GM19455 (cell line): Measurements from ENCODE around the gene ZNRF3.
"Not testable (repeated sequence)": the region's sequence is repeated elsewhere in the genome, so short reads cannot be mapped to it uniquely, and the experiment has no call there.

Experiments used
- ATAC-seq: cut with Tn5 transposase; IDR thresholded peaks from one replicate; pipeline ENCODE4 v1.9.1; 2021; ENCODE audit not compliant: unreplicated experiment

Gene ZNRF3

GRCh38 chr22:29000641-29001040 is 117.3 kb downstream of the ZNRF3 start:
- ATAC-seq = no peak

GRCh38 chr22:29002603-29003002 is 119.2 kb downstream of the ZNRF3 start:
- ATAC-seq = no peak

GRCh38 chr22:29003552-29003951 is 120.2 kb downstream of the ZNRF3 start:
- ATAC-seq = no peak

- no peak for ATAC-seq
These were observed 120.7 kb downstream of the ZNRF3 start for GRCh38 chr22:29003975-29004646.

- ATAC-seq = no peak
These were observed 121.4 kb downstream of the ZNRF3 start for GRCh38 chr22:29004647-29005371.

- ATAC-seq = not testable (repeated sequence)
These were observed 122.4 kb downstream of the ZNRF3 start for GRCh38 chr22:29005754-29006153.

GRCh38 chr22:29006346-29006745 is 123.0 kb downstream of the ZNRF3 start:
- ATAC-seq = no peak

- ATAC-seq = no peak
These were observed 125.8 kb downstream of the ZNRF3 start for GRCh38 chr22:29009148-29009547.

GRCh38 chr22:29011240-29012100 is 128.1 kb downstream of the ZNRF3 start:
- no peak for ATAC-seq

- ATAC-seq = no peak
These were observed 128.7 kb downstream of the ZNRF3 start for GRCh38 chr22:29012101-29012433.

GRCh38 chr22:29012952-29013351 is 129.6 kb downstream of the ZNRF3 start:
- no peak for ATAC-seq

GRCh38 chr22:29014293-29014692 is 130.9 kb downstream of the ZNRF3 start:
- ATAC-seq = no peak

GRCh38 chr22:29014773-29015172 is 131.4 kb downstream of the ZNRF3 start:
- ATAC-seq = no peak

GRCh38 chr22:29016067-29016938 is 132.9 kb downstream of the ZNRF3 start:
- ATAC-seq = no peak

- ATAC-seq = no peak
These were observed 135.2 kb downstream of the ZNRF3 start for GRCh38 chr22:29018293-29019189.

- ATAC-seq = no peak
These were observed 138.9 kb downstream of the ZNRF3 start for GRCh38 chr22:29022101-29022817.

- no peak for ATAC-seq
These were observed 139.9 kb downstream of the ZNRF3 start for GRCh38 chr22:29023172-29023796.

- no peak for ATAC-seq
These were observed 143.2 kb downstream of the ZNRF3 start for GRCh38 chr22:29026579-29026978.

GRCh38 chr22:29028468-29028867 is 145.1 kb downstream of the ZNRF3 start:
- no peak for ATAC-seq
